K562 (cell line): ENCODE results near the gene MALRD1. TPM values are rescaled to one million over a fixed set of nuclear protein-coding genes. Genes with fewer than 3 reads are reported as not detected.

ENCODE experiments used
- ATAC-seq: fragments of 200-7000 bp; cut with Tn5 transposase; 3 replicates; pipeline ENCODE4 v1.9.1; 2020; ENCODE audit warnings: moderate library complexity
- BruUV-seq: library from RNA; stranded (reverse); fragments of 400-500 nt; replicated peaks from 2 replicates; lab custom pipeline; 2021; lab: Mats Ljungman, UMichigan
- CTCF ChIA-PET: fragments of 300-600 bp; formaldehyde crosslinking; extraction: SDS; loops from one replicate; lab custom pipeline; 2021; ENCODE audit warnings: low intra/inter-chr PET ratio; lab: Yijun Ruan, JAX
- POLR2A ChIA-PET: fragments of 300-600, 350-650 bp; sonication (Branson Sonifier 250); formaldehyde crosslinking; extraction: SDS; loops from one replicate; lab custom pipeline; 2021; ENCODE audit warnings: antibody characterized with exemption, inconsistent platforms; lab: Yijun Ruan, JAX
- DNase-seq, 4 experiments: peaks; one replicate each; pipeline versions ENCODE4 v3.0.0 to v3.0.0-alpha.2; 2011 to 2018; ENCODE audit warnings: low spot score in 3 of 4, mixed read lengths in 3 of 4; ENCODE audit errors: extremely low read depth in 1 of 4
- FAIRE-seq: peaks from 2 replicates; lab custom pipeline; 2011; peaks lifted over from hg19 to GRCh38; lab: Jason Lieb, UNC
- H2AFZ ChIP-seq: 2 replicates; pipeline ENCODE4 v1.6.0; 2011; ENCODE audit warnings: low read depth, low read length, control low read depth, inconsistent platforms
- H3K27ac ChIP-seq: fragments of 200-600 bp; 3 replicates; pipeline ENCODE4 v1.8.0; 2011; ENCODE audit warnings: low read depth, mild to moderate bottlenecking, control low read depth, inconsistent platforms, low read length, moderate library complexity, mixed read lengths; ENCODE audit errors: extremely low read depth
- H3K27me3 ChIP-seq, 2 experiments: fragments of 300-600 bp in 1 of 2; 2 replicates in 1 of 2; 3 replicates in 1 of 2; pipeline versions ENCODE4 v1.6.0 to v1.8.0; 2011; ENCODE audit warnings: inconsistent platforms in 2 of 2, low read length in 2 of 2, mild to moderate bottlenecking in 1 of 2, mixed read lengths in 1 of 2, moderate library complexity in 1 of 2; ENCODE audit not compliant: control insufficient read depth in 2 of 2, insufficient read depth in 2 of 2
- H3K36me3 ChIP-seq: fragments of 300-600 bp; 3 replicates; pipeline ENCODE4 v1.8.0; 2011; ENCODE audit warnings: mild to moderate bottlenecking, low read length, inconsistent platforms; ENCODE audit not compliant: control insufficient read depth, insufficient read depth
- H3K4me1 ChIP-seq, 2 experiments: fragments of 200-600 bp in 1 of 2; replicated peaks in 1 of 2; 2 replicates in 1 of 2; 3 replicates in 1 of 2; pipeline versions ENCODE4 v1.5.1 to v1.8.0; 2011; ENCODE audit warnings: inconsistent platforms in 2 of 2, low read length in 2 of 2, mild to moderate bottlenecking in 1 of 2, mixed read lengths in 1 of 2, moderate library complexity in 1 of 2; ENCODE audit not compliant: control insufficient read depth in 2 of 2, insufficient read depth in 2 of 2
- H3K4me2 ChIP-seq: 2 replicates; pipeline ENCODE4 v1.6.1; 2011; ENCODE audit warnings: low read length, control low read depth, inconsistent platforms, mixed read lengths; ENCODE audit not compliant: insufficient read depth
- H3K4me3 ChIP-seq: fragments of 200-600 bp; sonication (generic), shearing (Covaris generic); 2 replicates; pipeline ENCODE4 v1.5.1; 2016; ENCODE audit warnings: control low read depth, inconsistent platforms
- H3K79me2 ChIP-seq: fragments of 200-600 bp; 3 replicates; pipeline ENCODE4 v1.8.0; 2011; ENCODE audit warnings: low read length, inconsistent platforms; ENCODE audit not compliant: control insufficient read depth, insufficient read depth
- H3K9ac ChIP-seq, 2 experiments: 2 replicates each; pipeline versions ENCODE4 v1.6.0 to v1.6.1; 2011; ENCODE audit warnings: low read depth in 2 of 2, low read length in 2 of 2, control low read depth in 1 of 2, inconsistent platforms in 1 of 2, mild to moderate bottlenecking in 1 of 2, mixed read lengths in 1 of 2; ENCODE audit not compliant: insufficient read depth in 1 of 2
- H3K9me1 ChIP-seq: one replicate; pipeline ENCODE4 v1.6.0; 2011; ENCODE audit warnings: inconsistent platforms, mild to moderate bottlenecking, low read length, moderate library complexity; ENCODE audit not compliant: control insufficient read depth, insufficient read depth
- H3K9me3 ChIP-seq: replicated peaks from 2 replicates; pipeline ENCODE4 v1.5.1; 2011; ENCODE audit warnings: low read depth, low read length, inconsistent platforms; ENCODE audit not compliant: control insufficient read depth, insufficient read depth
- H4K20me1 ChIP-seq: replicated peaks from 2 replicates; pipeline ENCODE4 v1.6.1; 2011; ENCODE audit warnings: low read length, inconsistent platforms, mixed read lengths; ENCODE audit not compliant: control insufficient read depth, insufficient read depth
- C11orf30 ChIP-seq: fragments of 450-650 bp; IDR thresholded peaks from 2 replicates; pipeline ENCODE4 v1.6.1; 2016; ENCODE audit warnings: low read depth, mild to moderate bottlenecking
- FOSL1 ChIP-seq: fragments of 200-800 bp; sonication (Bioruptor generic); conservative IDR thresholded peaks from 2 replicates; pipeline ENCODE4 v1.6.1; 2016; ENCODE audit warnings: missing genetic modification characterization, missing compliant biosample characterization
- IRF9 ChIP-seq: fragments of 450-650 bp; IDR thresholded peaks from 2 replicates; pipeline ENCODE4 v1.6.1; 2016; ENCODE audit warnings: missing biosample characterization, missing genetic modification characterization
- PTTG1 ChIP-seq: fragments of 450-650 bp; IDR thresholded peaks from 2 replicates; pipeline ENCODE4 v1.6.1; 2016; ENCODE audit warnings: low read depth, mild to moderate bottlenecking, missing genetic modification characterization, missing compliant biosample characterization
- ZFP30 ChIP-seq: fragments of 250-450 bp; sonication (Bioruptor Pico); IDR thresholded peaks from 2 replicates; pipeline ENCODE4 v1.8.0; 2022; ENCODE audit warnings: moderate library complexity, mild to moderate bottlenecking, inconsistent platforms, borderline replicate concordance
- WGBS: fragments of 100-300 bp; shearing (Covaris generic); methylation state at CpG from one replicate; pipeline ENCODE4 v1.1.6; 2016; ENCODE audit warnings: low coverage, mixed read lengths; ENCODE audit not compliant: insufficient coverage; ENCODE audit errors: missing lambda C conversion rate; 5-methylcytosine and 5-hydroxymethylcytosine counted together
- in situ Hi-C: fragments of 300-500 bp; cut with MboI; formaldehyde crosslinking; loops from 4 replicates; pipeline ENCODE4 v1.15.0; 2018; ENCODE audit warnings: inconsistent platforms, mixed read lengths
- intact Hi-C: fragments of 100-400 bp; cut with micrococcal nuclease; formaldehyde crosslinking; loops from 2 replicates; pipeline ENCODE4 v1.14.2; 2022
- polyA plus RNA-seq, 8 experiments: library from polyadenylated mRNA; depleted of rRNA in 4 of 8; stranded (reverse) in 5 of 8; unstranded in 3 of 8; fragments of >200 nt; fragmentation: Nextera tagmentation in 2 of 8; fragmentation: Illumina TruSeq in 1 of 8; extraction: Ambion mirVana in 2 of 8; extraction: Trizol in 1 of 8; gene quantifications; 2 replicates each; pipeline versions ENCODE4 v1.2.1 to v1.2.3, GENCODE V29; 2011 to 2014; ENCODE audit warnings: inconsistent platforms in 1 of 8, missing spikeins in 1 of 8
- total RNA-seq, 7 experiments: library from RNA; depleted of rRNA in 6 of 7; stranded (reverse); fragments of >200 nt in 6 of 7; fragmentation: Illumina TruSeq in 2 of 7; extraction: Trizol in 2 of 7; gene quantifications; 2 replicates each; pipeline versions ENCODE4 v1.2.1 to v1.2.3, GENCODE V29; 2011 to 2021; ENCODE audit warnings: low replicate concordance in 1 of 7

The MALRD1 gene
- total and polyA plus RNA-seq, 9 of the 15 experiments (the other 6 are each of a cell fraction or from before 2014, with no cell fraction given) = not detected

- intact Hi-C loops (no loop called here), in situ Hi-C loops (no loop called here)
- Histone ChIP-seq H4K20me1 (no peaks in the 10 kb centered on the region), H3K9ac (no peak overlapping the region), H3K9me3 (no peaks in the 10 kb centered on the region), H3K4me2 (no peak overlapping the region), H3K27ac (no peak overlapping the region), H3K36me3 (no peaks in the 10 kb centered on the region), H3K27me3 (no peaks in the 10 kb centered on the region), H2AFZ (no peak overlapping the region), H3K79me2 (no peaks in the 10 kb centered on the region), H3K4me3 (no peak overlapping the region), H3K4me1 (no peaks in the 10 kb centered on the region), H3K9me1 (no peaks in the 10 kb centered on the region)
- TF ChIP-seq IRF9 (tag) (no peak), PTTG1 (tag) (no peak), ZFP30 (CRISPR knock-in tag) (no peak)
- FAIRE-seq = no peak
- ATAC-seq = no peak
- ChIA-PET POLR2A (no interaction called here), CTCF (no interaction called here)
- 0% methylated on average over 2 of the region's 2 CpGs for WGBS
- no peak for DNase-seq
- no TSS peak for BruUV-seq
These were observed 403.3 kb downstream of the MALRD1 start for GRCh38 chr10:19451937-19452336.

DNA sequence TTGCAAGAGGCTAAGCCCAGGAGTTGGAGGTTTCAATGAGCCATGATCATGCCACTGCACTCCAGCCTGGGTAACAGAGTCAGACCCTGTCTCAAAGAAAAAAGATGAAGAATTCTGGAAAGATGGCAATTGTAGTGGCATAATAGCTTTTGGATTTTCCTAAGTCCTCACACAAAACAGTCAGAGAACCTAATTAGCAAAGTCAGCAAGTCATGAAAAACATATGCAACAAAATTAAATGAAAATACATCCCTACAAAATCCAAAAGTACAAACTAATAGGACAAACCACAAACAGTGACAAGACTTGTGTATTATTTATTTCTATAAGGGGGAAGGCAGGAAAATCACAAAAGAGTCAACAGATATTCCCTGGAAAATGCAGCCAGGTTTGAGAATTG is 405.4 kb downstream of the MALRD1 start:
- H3K27ac ChIP-seq = no peak overlapping the region
- H3K9ac ChIP-seq = no peak overlapping the region
- H3K27me3 ChIP-seq = no peaks in the 10 kb centered on the region
- intact Hi-C loops (no loop called here), in situ Hi-C loops (no loop called here)
- no peaks in the 10 kb centered on the region for H3K9me1 ChIP-seq
- ATAC-seq = no peak
- H3K4me3 ChIP-seq = no peak overlapping the region
- ChIA-PET POLR2A (no interaction called here), CTCF (no interaction called here)
- no peak for TF ChIP-seq FOSL1
- TF ChIP-seq C11orf30 = 0 out of 2 replicates have a peak, but pooled peaks have one; percentile 7
- H2AFZ ChIP-seq = no peak overlapping the region
- H4K20me1 ChIP-seq = no peaks in the 10 kb centered on the region
- FAIRE-seq = no peak
- no peaks in the 10 kb centered on the region for H3K79me2 ChIP-seq
- no peak overlapping the region for H3K4me2 ChIP-seq
- DNase-seq = no peak
- no TSS peak for BruUV-seq
- H3K4me1 ChIP-seq = no peaks in the 10 kb centered on the region
- no peaks in the 10 kb centered on the region for H3K36me3 ChIP-seq
- no peaks in the 10 kb centered on the region for H3K9me3 ChIP-seq
